ENCODE results near the gene CSF1R.

The CSF1R gene

GRCh38 chr5:150123542-150123941 lies 37.2 kb upstream of the CSF1R start:
- Histone ChIP-seq H3K36me3 (ENCODE audit: control insufficient read depth in 2 of 2, insufficient read depth in 1 of 2, low read length in 2 of 2) (no peaks in the 10 kb centered on the region), H3K4me1 (ENCODE audit: control insufficient read depth, insufficient read depth, low read length) (no peaks in the 10 kb centered on the region), H3K4me3 (ENCODE audit: low read depth, low read length) (no peak overlapping the region), H3K27ac (ENCODE audit: extremely low read depth, low read depth, low read length) (no peak overlapping the region), H3K9me3 (ENCODE audit: control insufficient read depth, insufficient read depth, low read depth, low read length) (no peaks in the 10 kb centered on the region)
- CTCF ChIA-PET, result interaction anchor here (0.5 to 1.1 kb wide), 6 partner anchors 16 to 1166 kb away, joined by 3 to 4 read pairs (median 3); no protein-coding TSS in a partner anchor
- TF ChIP-seq ZNF449 (tag by site-specific recombination; IDR thresholded peaks at IDR 0.05) (no peak), ZNF768 (tag by site-specific recombination; IDR thresholded peaks at IDR 0.05) (no peak), ZFP3 (tag by site-specific recombination; IDR thresholded peaks at IDR 0.05; ENCODE audit: low read depth) (no peak), ZSCAN23 (tag by site-specific recombination; IDR thresholded peaks at IDR 0.05) (no peak), HOXC10 (CRISPR knock-in tag; IDR thresholded peaks at IDR 0.05) (no peak), ZNF148 (tag by site-specific recombination; IDR thresholded peaks at IDR 0.05; ENCODE audit: borderline replicate concordance) (no peak), ZSCAN18 (tag by site-specific recombination; IDR thresholded peaks at IDR 0.05) (no peak)
- POLR2A ChIA-PET, result interaction anchor here (1.1 kb wide), 1 partner anchor 23 kb away, joined by 3 read pairs; no protein-coding TSS in a partner anchor

GRCh38 chr5:150122536-150123481 lies 36.5 kb upstream of the CSF1R start:
- CTCF ChIA-PET, result interaction anchor here (0.5 to 1.5 kb wide), 10 partner anchors 11 to 1165 kb away, joined by 3 to 5 read pairs (median 3); no protein-coding TSS in a partner anchor

More at GRCh38 chr5:150122536-150123481, 36.5 kb upstream of the CSF1R start:
- Histone ChIP-seq H3K4me1 (ENCODE audit: control insufficient read depth, insufficient read depth, low read length) (no peaks in the 10 kb centered on the region), H3K36me3 (ENCODE audit: control insufficient read depth in 2 of 2, insufficient read depth in 1 of 2, low read length in 2 of 2) (no peaks in the 10 kb centered on the region), H3K4me3 (ENCODE audit: low read depth, low read length) (no peak overlapping the region), H3K9me3 (ENCODE audit: control insufficient read depth, insufficient read depth, low read depth, low read length) (no peaks in the 10 kb centered on the region), H3K27ac (ENCODE audit: extremely low read depth, low read depth, low read length) (no peak overlapping the region)
- no peak for TF ChIP-seq ZSCAN4 (tag by site-specific recombination; IDR thresholded peaks at IDR 0.05)
- no peak for TF ChIP-seq TCF7L2 (IDR thresholded peaks at IDR 0.05; ENCODE audit: borderline replicate concordance, low read depth, low read length)
- TF ChIP-seq ZNF362 (tag by site-specific recombination; IDR thresholded peaks at IDR 0.05), result no peak
- no peak for TF ChIP-seq ZNF48 (tag by site-specific recombination; IDR thresholded peaks at IDR 0.05)
- POLR2A ChIA-PET, result interaction anchor here (1.1 kb wide), 1 partner anchor 22 kb away, joined by 3 read pairs; no protein-coding TSS in a partner anchor

All from HEK293 (cell line).